HEK293 (cell line): ENCODE results near the gene DYRK2.

ENCODE experiments used
- CTCF ChIA-PET: fragments of 350-600 bp; formaldehyde crosslinking; extraction: SDS; loops from one replicate; lab custom pipeline; 2021; ENCODE audit warnings: antibody characterized with exemption; lab: Yijun Ruan, JAX
- POLR2A ChIA-PET: fragments of 300-600 bp; formaldehyde crosslinking; extraction: SDS; loops from one replicate; lab custom pipeline; 2020; ENCODE audit warnings: antibody characterized with exemption, inconsistent platforms; lab: Yijun Ruan, JAX
- H3K27ac ChIP-seq: fragments of 200-500 bp; sonication (Bioruptor generic); 2 replicates; pipeline ENCODE4 v1.5.1; 2014; ENCODE audit warnings: low read depth, low read length, control low read depth, inconsistent platforms; ENCODE audit errors: extremely low read depth
- H3K36me3 ChIP-seq, 2 experiments: fragments of 200-500 bp in 1 of 2; sonication (Bioruptor generic) in 1 of 2; 1 replicate in 1 of 2; 2 replicates in 1 of 2; pipeline ENCODE4 v1.5.1; 2014 to 2017; ENCODE audit warnings: inconsistent platforms in 2 of 2, low read length in 2 of 2; ENCODE audit not compliant: control insufficient read depth in 2 of 2, insufficient read depth in 1 of 2
- H3K4me1 ChIP-seq: fragments of 200-500 bp; sonication (Bioruptor generic); 2 replicates; pipeline ENCODE4 v1.5.1; 2014; ENCODE audit warnings: mild to moderate bottlenecking, low read length, inconsistent platforms; ENCODE audit not compliant: control insufficient read depth, insufficient read depth
- H3K4me3 ChIP-seq: 2 replicates; pipeline ENCODE4 v1.5.1; 2011; ENCODE audit warnings: low read depth, mild to moderate bottlenecking, control low read depth, low read length, moderate library complexity
- H3K9me3 ChIP-seq: fragments of 200-500 bp; sonication (Bioruptor generic); 2 replicates; pipeline ENCODE4 v1.5.1; 2014; ENCODE audit warnings: low read depth, low read length, inconsistent platforms; ENCODE audit not compliant: control insufficient read depth, insufficient read depth
- MEIS1 ChIP-seq: sonication (generic); formaldehyde crosslinking; IDR thresholded peaks from 2 replicates; pipeline ENCODE4 v1.8.1; 2022; ENCODE audit warnings: missing genetic modification reagents, mild to moderate bottlenecking, borderline replicate concordance
- MYNN ChIP-seq: fragments of 450-650 bp; formaldehyde crosslinking; IDR thresholded peaks from 2 replicates; pipeline ENCODE4 v1.5.1; 2016; ENCODE audit warnings: missing biosample characterization, missing genetic modification characterization, borderline replicate concordance
- OVOL3 ChIP-seq: fragments of 450-650 bp; formaldehyde crosslinking; IDR thresholded peaks from 2 replicates; pipeline ENCODE4 v1.5.1; 2016; ENCODE audit warnings: missing biosample characterization, missing genetic modification characterization
- ZNF10 ChIP-seq: fragments of 450-650 bp; formaldehyde crosslinking; IDR thresholded peaks from 2 replicates; pipeline ENCODE4 v1.5.1; 2017; ENCODE audit warnings: missing biosample characterization, missing genetic modification characterization
- ZNF157 ChIP-seq: fragments of 450-650 bp; formaldehyde crosslinking; IDR thresholded peaks from 2 replicates; pipeline ENCODE4 v1.5.1; 2016; ENCODE audit warnings: missing biosample characterization, missing genetic modification characterization
- ZNF16 ChIP-seq: fragments of 450-650 bp; formaldehyde crosslinking; IDR thresholded peaks from 2 replicates; pipeline ENCODE4 v1.5.1; 2016; ENCODE audit warnings: low read depth, missing biosample characterization, missing genetic modification characterization
- ZNF214 ChIP-seq: fragments of 450-650 bp; formaldehyde crosslinking; IDR thresholded peaks from 2 replicates; pipeline ENCODE4 v1.5.1; 2017; ENCODE audit warnings: missing biosample characterization, mild to moderate bottlenecking, missing genetic modification characterization, borderline replicate concordance
- ZNF274 ChIP-seq, 2 experiments: fragments of 200-500 bp in 1 of 2; fragments of 450-650 bp in 1 of 2; sonication (Bioruptor generic) in 1 of 2; formaldehyde crosslinking in 1 of 2; IDR thresholded peaks; 2 replicates each; pipeline versions ENCODE4 v1.5.1 to v1.6.1; 2014 to 2016; ENCODE audit warnings: borderline replicate concordance in 1 of 2, inconsistent platforms in 1 of 2, low read length in 1 of 2, missing biosample characterization in 1 of 2, missing genetic modification characterization in 1 of 2
- ZNF350 ChIP-seq: fragments of 450-650 bp; formaldehyde crosslinking; IDR thresholded peaks from 2 replicates; pipeline ENCODE4 v1.5.0; 2017; ENCODE audit warnings: missing biosample characterization, mild to moderate bottlenecking, missing genetic modification characterization
- ZNF37A ChIP-seq: fragments of 450-650 bp; IDR thresholded peaks from 2 replicates; pipeline ENCODE4 v1.5.1; 2018; ENCODE audit warnings: missing biosample characterization, missing genetic modification characterization
- ZNF433 ChIP-seq: fragments of 450-650 bp; formaldehyde crosslinking; IDR thresholded peaks from 2 replicates; pipeline ENCODE4 v1.5.1; 2016; ENCODE audit warnings: missing biosample characterization, missing genetic modification characterization, low read depth
- ZNF48 ChIP-seq: fragments of 450-650 bp; formaldehyde crosslinking; IDR thresholded peaks from 2 replicates; pipeline ENCODE4 v1.5.1; 2016; ENCODE audit warnings: missing biosample characterization, missing genetic modification characterization
- ZNF548 ChIP-seq: fragments of 450-650 bp; formaldehyde crosslinking; IDR thresholded peaks from 2 replicates; pipeline ENCODE4 v1.5.1; 2016; ENCODE audit warnings: missing biosample characterization, missing genetic modification characterization
- TF ChIP-seq, protein P1 (sequence below): sonication (generic); formaldehyde crosslinking; IDR thresholded peaks from 2 replicates; pipeline ENCODE4 v1.8.1; 2022; ENCODE audit warnings: mild to moderate bottlenecking, moderate library complexity, missing genetic modification reagents
- TF ChIP-seq, protein P2 (sequence below): fragments of 450-650 bp; formaldehyde crosslinking; IDR thresholded peaks from 2 replicates; pipeline ENCODE4 v1.5.1; 2016; ENCODE audit warnings: missing biosample characterization, missing genetic modification characterization
- TF ChIP-seq, protein P3 (sequence below): fragments of 450-650 bp; formaldehyde crosslinking; conservative IDR thresholded peaks from 2 replicates; pipeline ENCODE4 v1.5.1; 2016; ENCODE audit warnings: low read depth, missing biosample characterization, missing genetic modification characterization
- TF ChIP-seq, protein P4 (sequence below): fragments of 450-650 bp; formaldehyde crosslinking; conservative IDR thresholded peaks from 2 replicates; pipeline ENCODE4 v1.5.1; 2016; ENCODE audit warnings: low read depth, missing biosample characterization, missing genetic modification characterization
- TF ChIP-seq, protein P5 (sequence below): fragments of 450-650 bp; formaldehyde crosslinking; IDR thresholded peaks from 2 replicates; pipeline ENCODE4; 2016; ENCODE audit warnings: missing biosample characterization, missing genetic modification characterization
- TF ChIP-seq, protein P6 (sequence below): fragments of 450-650 bp; formaldehyde crosslinking; IDR thresholded peaks from 2 replicates; pipeline ENCODE4 v1.5.1; 2016; ENCODE audit warnings: missing biosample characterization, missing genetic modification characterization

Gene DYRK2

DNA sequence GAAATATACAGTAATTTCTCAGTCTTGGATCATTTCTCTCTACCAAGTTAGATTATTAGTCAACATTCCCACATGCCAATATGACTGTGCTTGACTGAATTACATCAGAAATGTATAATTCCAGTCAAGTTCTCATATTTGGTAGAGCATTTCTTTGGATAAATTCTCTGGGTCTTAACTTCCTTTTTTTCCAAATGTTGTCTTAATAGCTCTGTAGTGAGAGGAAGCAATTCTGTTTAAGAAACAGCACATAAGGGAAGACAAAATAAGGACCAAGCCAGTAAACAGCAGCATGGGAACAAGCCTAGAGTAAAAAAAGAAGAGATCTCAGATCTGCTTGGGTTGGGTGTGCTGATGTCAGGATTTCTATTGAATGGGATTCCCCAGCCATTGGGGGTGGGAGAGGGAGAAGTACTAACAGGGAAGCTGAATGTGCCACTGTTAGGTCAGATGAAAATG lies 14.2 kb upstream of the DYRK2 start (continued):
- no peak for TF ChIP-seq ZNF10
- TF ChIP-seq ZNF548 (tag by site-specific recombination), result no peak
- TF ChIP-seq, all 188 proteins: peak for 0

DNA sequence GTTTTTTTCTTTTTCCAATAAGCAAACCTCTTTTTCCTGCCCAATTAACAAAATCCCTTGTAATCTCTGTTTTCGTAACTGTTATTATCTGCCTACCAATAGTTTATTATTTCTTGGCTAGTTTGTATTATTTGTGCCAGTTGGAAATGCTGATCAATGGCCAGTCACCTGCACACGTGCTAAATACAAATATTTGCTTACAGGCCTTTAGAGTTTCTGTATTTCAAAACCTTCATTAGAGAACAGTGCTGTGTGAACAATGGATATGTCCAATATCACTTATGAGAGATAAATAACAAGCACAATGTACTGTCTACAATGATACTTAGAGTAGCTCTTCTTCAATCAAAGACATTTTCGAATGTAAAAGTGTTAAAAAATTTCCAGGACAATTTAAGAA lies 10.8 kb upstream of the DYRK2 start:
- CTCF ChIA-PET, result no interaction called here
- Histone ChIP-seq H3K36me3 (no peaks in the 10 kb centered on the region), H3K27ac (no peak overlapping the region), H3K4me3 (no peak overlapping the region), H3K4me1 (no peaks in the 10 kb centered on the region), H3K9me3 (no peaks in the 10 kb centered on the region)
- TF ChIP-seq ZNF16 (tag by site-specific recombination) (no peak), MEIS1 (CRISPR knock-in tag) (no peak), ZNF37A (tag by site-specific recombination) (no peak), MYNN (tag by site-specific recombination) (no peak), OVOL3 (tag by site-specific recombination) (no peak), ZNF157 (tag by site-specific recombination) (no peak), ZNF274 (IDR thresholded peaks at IDR 0.05; ENCODE audit: low read length) (no peak), ZNF274 (tag by site-specific recombination; IDR thresholded peaks at IDR 0.05; ENCODE audit: borderline replicate concordance) (no peak), ZNF214 (tag by site-specific recombination) (no peak), ZNF433 (no peak), ZNF48 (tag by site-specific recombination) (no peak), ZNF350 (tag by site-specific recombination) (no peak)
- TF ChIP-seq, protein P1, sequence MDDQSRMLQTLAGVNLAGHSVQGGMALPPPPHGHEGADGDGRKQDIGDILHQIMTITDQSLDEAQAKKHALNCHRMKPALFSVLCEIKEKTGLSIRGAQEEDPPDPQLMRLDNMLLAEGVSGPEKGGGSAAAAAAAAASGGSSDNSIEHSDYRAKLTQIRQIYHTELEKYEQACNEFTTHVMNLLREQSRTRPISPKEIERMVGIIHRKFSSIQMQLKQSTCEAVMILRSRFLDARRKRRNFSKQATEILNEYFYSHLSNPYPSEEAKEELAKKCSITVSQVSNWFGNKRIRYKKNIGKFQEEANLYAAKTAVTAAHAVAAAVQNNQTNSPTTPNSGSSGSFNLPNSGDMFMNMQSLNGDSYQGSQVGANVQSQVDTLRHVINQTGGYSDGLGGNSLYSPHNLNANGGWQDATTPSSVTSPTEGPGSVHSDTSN, result no peak
- TF ChIP-seq, protein P2, sequence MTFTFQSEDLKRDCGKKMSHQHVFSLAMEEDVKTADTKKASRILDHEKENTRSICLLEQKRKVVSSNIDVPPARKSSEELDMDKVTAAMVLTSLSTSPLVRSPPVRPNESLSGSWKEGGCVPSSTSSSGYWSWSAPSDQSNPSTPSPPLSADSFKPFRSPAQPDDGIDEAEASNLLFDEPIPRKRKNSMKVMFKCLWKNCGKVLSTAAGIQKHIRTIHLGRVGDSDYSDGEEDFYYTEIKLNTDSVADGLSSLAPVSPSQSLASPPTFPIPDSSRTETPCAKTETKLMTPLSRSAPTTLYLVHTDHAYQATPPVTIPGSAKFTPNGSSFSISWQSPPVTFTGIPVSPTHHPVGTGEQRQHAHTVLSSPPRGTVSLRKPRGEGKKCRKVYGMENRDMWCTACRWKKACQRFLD (tag by site-specific recombination), result no peak
- TF ChIP-seq, protein P3, sequence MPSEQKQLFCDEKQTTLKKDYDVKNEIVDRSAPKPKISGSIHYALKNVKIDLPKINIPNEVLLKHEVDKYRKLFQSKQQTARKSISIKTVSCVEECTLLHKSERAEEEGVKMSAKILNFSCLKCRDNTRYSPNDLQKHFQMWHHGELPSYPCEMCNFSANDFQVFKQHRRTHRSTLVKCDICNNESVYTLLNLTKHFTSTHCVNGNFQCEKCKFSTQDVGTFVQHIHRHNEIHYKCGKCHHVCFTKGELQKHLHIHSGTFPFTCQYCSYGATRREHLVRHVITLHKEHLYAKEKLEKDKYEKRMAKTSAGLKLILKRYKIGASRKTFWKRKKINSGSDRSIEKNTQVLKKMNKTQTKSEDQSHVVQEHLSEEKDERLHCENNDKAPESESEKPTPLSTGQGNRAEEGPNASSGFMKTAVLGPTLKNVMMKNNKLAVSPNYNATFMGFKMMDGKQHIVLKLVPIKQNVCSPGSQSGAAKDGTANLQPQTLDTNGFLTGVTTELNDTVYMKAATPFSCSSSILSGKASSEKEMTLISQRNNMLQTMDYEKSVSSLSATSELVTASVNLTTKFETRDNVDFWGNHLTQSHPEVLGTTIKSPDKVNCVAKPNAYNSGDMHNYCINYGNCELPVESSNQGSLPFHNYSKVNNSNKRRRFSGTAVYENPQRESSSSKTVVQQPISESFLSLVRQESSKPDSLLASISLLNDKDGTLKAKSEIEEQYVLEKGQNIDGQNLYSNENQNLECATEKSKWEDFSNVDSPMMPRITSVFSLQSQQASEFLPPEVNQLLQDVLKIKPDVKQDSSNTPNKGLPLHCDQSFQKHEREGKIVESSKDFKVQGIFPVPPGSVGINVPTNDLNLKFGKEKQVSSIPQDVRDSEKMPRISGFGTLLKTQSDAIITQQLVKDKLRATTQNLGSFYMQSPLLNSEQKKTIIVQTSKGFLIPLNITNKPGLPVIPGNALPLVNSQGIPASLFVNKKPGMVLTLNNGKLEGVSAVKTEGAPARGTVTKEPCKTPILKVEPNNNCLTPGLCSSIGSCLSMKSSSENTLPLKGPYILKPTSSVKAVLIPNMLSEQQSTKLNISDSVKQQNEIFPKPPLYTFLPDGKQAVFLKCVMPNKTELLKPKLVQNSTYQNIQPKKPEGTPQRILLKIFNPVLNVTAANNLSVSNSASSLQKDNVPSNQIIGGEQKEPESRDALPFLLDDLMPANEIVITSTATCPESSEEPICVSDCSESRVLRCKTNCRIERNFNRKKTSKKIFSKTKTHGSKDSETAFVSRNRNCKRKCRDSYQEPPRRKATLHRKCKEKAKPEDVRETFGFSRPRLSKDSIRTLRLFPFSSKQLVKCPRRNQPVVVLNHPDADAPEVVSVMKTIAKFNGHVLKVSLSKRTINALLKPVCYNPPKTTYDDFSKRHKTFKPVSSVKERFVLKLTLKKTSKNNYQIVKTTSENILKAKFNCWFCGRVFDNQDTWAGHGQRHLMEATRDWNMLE (tag by site-specific recombination), result no peak
- TF ChIP-seq, protein P4, sequence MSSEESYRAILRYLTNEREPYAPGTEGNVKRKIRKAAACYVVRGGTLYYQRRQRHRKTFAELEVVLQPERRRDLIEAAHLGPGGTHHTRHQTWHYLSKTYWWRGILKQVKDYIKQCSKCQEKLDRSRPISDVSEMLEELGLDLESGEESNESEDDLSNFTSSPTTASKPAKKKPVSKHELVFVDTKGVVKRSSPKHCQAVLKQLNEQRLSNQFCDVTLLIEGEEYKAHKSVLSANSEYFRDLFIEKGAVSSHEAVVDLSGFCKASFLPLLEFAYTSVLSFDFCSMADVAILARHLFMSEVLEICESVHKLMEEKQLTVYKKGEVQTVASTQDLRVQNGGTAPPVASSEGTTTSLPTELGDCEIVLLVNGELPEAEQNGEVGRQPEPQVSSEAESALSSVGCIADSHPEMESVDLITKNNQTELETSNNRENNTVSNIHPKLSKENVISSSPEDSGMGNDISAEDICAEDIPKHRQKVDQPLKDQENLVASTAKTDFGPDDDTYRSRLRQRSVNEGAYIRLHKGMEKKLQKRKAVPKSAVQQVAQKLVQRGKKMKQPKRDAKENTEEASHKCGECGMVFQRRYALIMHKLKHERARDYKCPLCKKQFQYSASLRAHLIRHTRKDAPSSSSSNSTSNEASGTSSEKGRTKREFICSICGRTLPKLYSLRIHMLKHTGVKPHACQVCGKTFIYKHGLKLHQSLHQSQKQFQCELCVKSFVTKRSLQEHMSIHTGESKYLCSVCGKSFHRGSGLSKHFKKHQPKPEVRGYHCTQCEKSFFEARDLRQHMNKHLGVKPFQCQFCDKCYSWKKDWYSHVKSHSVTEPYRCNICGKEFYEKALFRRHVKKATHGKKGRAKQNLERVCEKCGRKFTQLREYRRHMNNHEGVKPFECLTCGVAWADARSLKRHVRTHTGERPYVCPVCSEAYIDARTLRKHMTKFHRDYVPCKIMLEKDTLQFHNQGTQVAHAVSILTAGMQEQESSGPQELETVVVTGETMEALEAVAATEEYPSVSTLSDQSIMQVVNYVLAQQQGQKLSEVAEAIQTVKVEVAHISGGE, result no peak
- TF ChIP-seq, protein P5, sequence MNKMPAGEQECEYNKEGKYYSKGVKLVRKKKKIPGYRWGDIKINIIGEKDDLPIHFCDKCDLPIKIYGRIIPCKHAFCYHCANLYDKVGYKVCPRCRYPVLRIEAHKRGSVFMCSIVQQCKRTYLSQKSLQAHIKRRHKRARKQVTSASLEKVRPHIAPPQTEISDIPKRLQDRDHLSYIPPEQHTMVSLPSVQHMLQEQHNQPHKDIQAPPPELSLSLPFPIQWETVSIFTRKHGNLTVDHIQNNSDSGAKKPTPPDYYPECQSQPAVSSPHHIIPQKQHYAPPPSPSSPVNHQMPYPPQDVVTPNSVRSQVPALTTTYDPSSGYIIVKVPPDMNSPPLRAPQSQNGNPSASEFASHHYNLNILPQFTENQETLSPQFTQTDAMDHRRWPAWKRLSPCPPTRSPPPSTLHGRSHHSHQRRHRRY (tag by site-specific recombination), result no peak
- TF ChIP-seq, protein P6, sequence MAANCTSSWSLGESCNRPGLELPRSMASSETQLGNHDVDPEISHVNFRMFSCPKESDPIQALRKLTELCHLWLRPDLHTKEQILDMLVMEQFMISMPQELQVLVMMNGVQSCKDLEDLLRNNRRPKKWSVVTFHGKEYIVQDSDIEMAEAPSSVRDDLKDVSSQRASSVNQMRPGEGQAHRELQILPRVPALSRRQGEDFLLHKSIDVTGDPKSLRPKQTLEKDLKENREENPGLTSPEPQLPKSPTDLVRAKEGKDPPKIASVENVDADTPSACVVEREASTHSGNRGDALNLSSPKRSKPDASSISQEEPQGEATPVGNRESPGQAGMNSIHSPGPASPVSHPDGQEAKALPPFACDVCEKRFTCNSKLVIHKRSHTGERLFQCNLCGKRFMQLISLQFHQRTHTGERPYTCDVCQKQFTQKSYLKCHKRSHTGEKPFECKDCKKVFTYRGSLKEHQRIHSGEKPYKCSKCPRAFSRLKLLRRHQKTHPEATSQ (tag by site-specific recombination), result no peak
- POLR2A ChIA-PET, result no interaction called here
